NCI-H446 treated with DMSO at 0.1 percent for 48 hours (cell line): ENCODE results near the gene GJA1.

Experiments
- DNase-seq: peaks from one replicate; lab custom pipeline; 2025; lab: John Stamatoyannopoulos, UW

Gene GJA1

GRCh38 chr6:121492536-121492935 is 57.1 kb downstream of the GJA1 start:
- no peak for DNase-seq

DNA sequence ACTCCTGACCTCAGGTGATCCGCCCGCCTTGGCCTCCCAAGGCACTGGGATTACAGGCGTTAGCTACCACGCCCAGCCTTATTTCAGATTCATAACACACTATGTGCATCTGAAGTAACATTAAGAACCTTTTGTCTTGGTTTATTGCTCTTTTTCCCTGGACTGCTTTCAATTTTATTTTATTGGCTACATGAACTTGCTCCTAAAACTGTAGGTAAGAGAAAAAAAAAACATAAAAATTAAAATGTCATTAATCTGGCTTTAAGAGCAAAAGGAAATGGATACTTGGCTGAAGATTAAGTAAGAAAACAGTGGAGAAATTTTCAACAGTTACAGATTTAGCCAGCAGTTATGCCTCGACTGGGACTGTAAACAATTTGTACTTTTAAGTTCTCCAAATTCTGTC is 62.5 kb downstream of the GJA1 start:
- DNase-seq, result no peak

DNA sequence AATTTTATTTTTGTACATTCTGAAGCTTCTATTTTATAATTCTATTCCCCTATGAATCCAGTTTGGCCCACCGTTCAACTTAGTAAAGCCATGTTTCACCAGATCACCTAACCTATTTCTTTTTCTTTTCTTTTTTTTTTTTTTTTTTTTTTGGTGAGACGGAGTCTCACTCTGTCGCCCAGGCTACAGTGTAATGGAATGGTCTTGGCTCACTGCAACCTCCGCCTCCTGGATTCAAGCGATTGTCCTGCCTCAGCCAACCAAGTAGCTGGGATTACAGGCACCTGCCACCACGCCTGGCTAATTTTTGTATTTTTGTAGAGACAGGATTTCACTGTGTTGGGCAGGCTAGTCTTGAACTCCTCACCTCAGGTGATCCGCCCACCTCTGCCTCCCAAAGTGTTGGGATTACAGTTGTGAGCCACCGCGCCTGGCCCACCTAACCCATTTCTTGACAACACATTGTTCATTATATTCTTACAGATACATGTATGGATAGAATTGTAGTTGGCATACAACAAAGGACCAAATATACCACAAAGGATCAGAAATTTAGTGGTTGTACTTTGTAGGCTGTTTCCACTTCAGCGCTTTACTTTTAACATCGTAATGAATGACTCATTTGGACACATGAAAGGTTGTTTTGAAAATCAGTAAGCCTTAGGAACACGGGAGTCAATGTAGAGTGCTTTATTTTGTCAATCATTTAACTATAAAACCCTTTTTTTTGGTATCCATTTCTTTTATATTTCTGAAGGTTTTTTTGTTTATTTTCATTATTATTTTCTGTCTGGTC is 63.2 kb downstream of the GJA1 start:
- DNase-seq, result no peak
